Stomach (tissue), 9 donors: ENCODE data around the gene CFHR3. TPM values are rescaled to one million over a fixed set of nuclear protein-coding genes. Genes with fewer than 3 reads are reported as not detected.
"Not testable (repeated sequence)": the region's sequence is repeated elsewhere in the genome, so short reads cannot be mapped to it uniquely, and the experiment has no call there.

Experiments used
- DNase-seq, 2 donors: peaks; one replicate each; pipeline versions ENCODE4 v3.0.0 to v3.0.0-alpha.2; 2013 to 2019
- H3K27ac ChIP-seq, 5 donors: fragments of 200-600 bp in 4 of 5; sonication (generic) in 4 of 5; one replicate each; pipeline ENCODE4 v1.5.1; 2013 to 2019; ENCODE audit warnings: mild to moderate bottlenecking in 1 of 5, moderate library complexity in 1 of 5
- H3K27me3 ChIP-seq, 3 donors: fragments of 200-600 bp; sonication (generic); one replicate each; pipeline ENCODE4 v1.5.1; 2017 to 2019; ENCODE audit warnings: mixed run types in 1 of 3
- H3K36me3 ChIP-seq, 4 donors: fragments of 200-600 bp; sonication (generic); 1 replicate in 3 of 4; 2 replicates in 1 of 4; pipeline ENCODE4 v1.5.1; 2016 to 2019
- H3K4me1 ChIP-seq, 4 donors: fragments of 200-600 bp; sonication (generic); one replicate each; pipeline ENCODE4 v1.5.1; 2016 to 2019
- H3K4me3 ChIP-seq, 4 donors: fragments of 200-600 bp; sonication (generic) in 3 of 4; one replicate each; pipeline ENCODE4 v1.5.1; 2016 to 2019; ENCODE audit warnings: mild to moderate bottlenecking in 1 of 4
- H3K9me3 ChIP-seq, 4 donors: fragments of 200-600 bp; sonication (generic); one replicate each; pipeline ENCODE4 v1.5.1; 2016 to 2019
- EP300 ChIP-seq: sonication (generic); formaldehyde crosslinking; IDR thresholded peaks from one replicate; pipeline ENCODE4 v1.6.1; 2017; ENCODE audit warnings: antibody characterized with exemption
- POLR2A ChIP-seq, 4 donors: fragments of 450-650 bp; IDR thresholded peaks; one replicate each; pipeline ENCODE4 v1.6.1; 2016; ENCODE audit warnings: antibody characterized with exemption in 4 of 4, control low read depth in 2 of 4, mild to moderate bottlenecking in 1 of 4, moderate library complexity in 1 of 4
- POLR2AphosphoS5 ChIP-seq, 3 donors: sonication (generic); formaldehyde crosslinking; IDR thresholded peaks; one replicate each; pipeline ENCODE4 v1.6.1; 2016; ENCODE audit warnings: antibody characterized with exemption in 3 of 3
- WGBS, 5 donors: extraction: QIAGEN DNeasy Blood & Tissue Kit in 3 of 5; methylation state at CpG; one replicate each; pipeline versions ENCODE4 v1.1.5 to v1.1.7; 2013 to 2018; 5-methylcytosine and 5-hydroxymethylcytosine counted together
- intact Hi-C: fragments of 100-400 bp; cut with DNase I; formaldehyde crosslinking; loops from one replicate; pipeline ENCODE4 v1.15.1; 2023; ENCODE audit warnings: low total_unique reads
- polyA plus RNA-seq, 3 donors: library from polyadenylated mRNA; stranded (reverse); fragments of 200-250 nt; gene quantifications; one replicate each; pipeline ENCODE4 v1.2.3, GENCODE V29; 2013
- total RNA-seq, 5 donors: library from RNA; depleted of rRNA; stranded (reverse); fragments of >200 nt; gene quantifications; one replicate each; pipeline versions ENCODE4 v1.1.0 to v1.2.3, GENCODE V29; 2014 to 2016
- TF ChIP-seq, protein P1 (sequence below), 7 experiments: fragments of 450-650 bp in 4 of 7; fragments of 200-600 bp in 3 of 7; sonication (generic) in 3 of 7; IDR thresholded peaks; one replicate each; pipeline ENCODE4 v1.5.1; 2016 to 2019; ENCODE audit warnings: antibody characterized with exemption in 7 of 7, control low read depth in 2 of 7, mild to moderate bottlenecking in 1 of 7
- donor health status: healthy with polysubstance abuse.
- donor health status: Bipolar disorder and iron deficiency.
- donor health status: healthy.

CFHR3 gene
- total and polyA plus RNA-seq, 8 donors, result 0.73 TPM; not detected in 7

DNA sequence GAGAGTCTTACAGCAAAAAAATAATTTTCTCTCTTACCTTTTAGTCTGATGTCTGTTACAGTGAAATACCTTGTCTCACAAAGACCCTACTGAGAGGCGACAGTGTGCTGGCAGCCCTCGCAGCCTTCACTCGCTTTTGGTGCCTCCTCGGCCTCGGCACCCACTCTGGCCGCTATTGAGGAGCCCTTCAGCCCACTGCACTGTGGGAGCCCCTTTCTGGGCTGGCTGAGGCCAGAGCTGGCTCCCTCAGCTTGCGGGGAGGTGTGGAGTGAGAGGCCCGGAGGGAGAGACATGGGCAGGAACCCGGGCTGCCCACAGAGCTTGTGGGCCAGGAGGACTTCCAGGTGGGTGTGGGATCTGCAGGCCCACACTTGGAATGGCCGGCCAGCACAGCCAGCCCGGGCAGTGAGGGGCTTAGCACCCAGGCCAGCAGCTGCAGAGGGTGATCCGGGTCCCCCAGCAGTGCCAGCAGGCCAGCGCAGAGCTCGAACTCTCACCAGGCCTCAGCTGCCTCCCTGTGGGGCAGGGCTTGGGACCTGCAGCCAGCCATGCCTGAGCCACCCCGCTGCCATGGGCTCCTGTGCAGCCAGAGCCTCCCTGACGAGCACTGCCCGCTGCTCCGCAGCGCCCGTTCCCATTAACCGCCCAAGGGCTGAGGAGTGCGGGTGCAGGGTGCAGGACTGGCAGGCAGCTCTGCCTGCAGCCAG lies 34.0 kb downstream of the CFHR3 start:
- DNase-seq, result no peak
- TF ChIP-seq POLR2AphosphoS5 (IDR thresholded peaks at IDR 0.05) (no peak), EP300 (no peak), POLR2A (IDR thresholded peaks at IDR 0.05) (no peak)
- no peak overlapping the region for H3K27ac ChIP-seq
- H3K9me3 ChIP-seq, result no peaks in the 10 kb centered on the region
- no peak overlapping the region for H3K4me3 ChIP-seq
- no peaks in the 10 kb centered on the region for H3K36me3 ChIP-seq
- WGBS, 5 donors, result 84 to 91% (median 89%) methylated on average over 14 to 22 of the region's 22 CpGs
- intact Hi-C loops, result no loop called here
- H3K27me3 ChIP-seq, result no peaks in the 10 kb centered on the region
- no peaks in the 10 kb centered on the region for H3K4me1 ChIP-seq

DNA sequence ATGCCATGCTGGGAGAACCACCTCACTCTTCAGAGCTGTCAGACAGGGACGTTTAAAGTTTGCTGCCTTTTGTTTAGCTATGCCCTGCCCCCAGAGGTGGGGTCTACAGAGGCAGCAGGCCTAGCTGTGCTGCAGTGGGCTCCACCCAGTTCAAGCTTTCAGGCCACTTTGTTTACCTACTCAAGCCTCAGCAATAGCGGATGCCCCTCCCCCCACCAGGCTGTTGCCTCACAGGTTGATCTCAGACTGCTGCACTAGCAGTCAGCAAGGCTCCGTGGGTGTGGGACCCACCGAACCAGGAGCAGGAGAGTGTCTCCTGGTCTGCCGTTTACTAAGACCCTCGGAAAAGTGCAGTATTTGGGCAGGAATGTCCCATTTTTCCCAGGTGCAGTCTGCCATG lies 42.8 kb downstream of the CFHR3 start:
- 39 to 56% (median 50%) methylated on average over 3 to 6 of the region's 6 CpGs; no CpG with 5 or more reads in 1 of the 5 donors for WGBS, 5 donors
- not testable (repeated sequence) for H3K9me3 ChIP-seq

DNA sequence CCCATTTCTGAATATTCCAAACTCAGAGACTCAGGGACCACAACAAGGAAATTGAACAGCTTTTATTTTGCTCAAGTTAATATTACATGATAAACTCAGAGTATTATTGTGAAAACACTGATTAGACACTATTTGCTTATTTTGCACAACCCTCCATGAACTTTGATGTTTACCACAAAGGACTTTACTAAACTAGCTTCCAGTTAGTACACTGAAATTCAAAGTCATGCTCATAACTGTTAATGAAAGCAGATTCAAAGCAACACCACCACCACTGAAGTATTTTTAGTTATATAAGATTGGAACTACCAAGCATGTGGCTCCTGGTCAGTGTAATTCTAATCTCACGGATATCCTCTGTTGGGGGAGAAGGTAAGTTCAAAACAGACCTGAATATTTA lies 44.9 kb downstream of the CFHR3 start, which contains the start of gene CFHR1:
TSS of gene CFHR1 (plus strand) at position 201 of the 400 bp plus-strand sequence. CDS start at position 315, 114 bp downstream.
- WGBS, 5 donors, result no CpG with 5 or more reads among the region's 1 CpG
- intact Hi-C loops, H3K4me1 ChIP-seq, DNase-seq, H3K4me3 ChIP-seq, H3K27ac ChIP-seq, H3K27me3 ChIP-seq, H3K36me3 ChIP-seq, H3K9me3 ChIP-seq: not testable (repeated sequence)

More for the DNA sequence above, 42.8 kb downstream of the CFHR3 start:
- H3K36me3 ChIP-seq, H3K27me3 ChIP-seq, H3K4me3 ChIP-seq, intact Hi-C loops, H3K4me1 ChIP-seq, H3K27ac ChIP-seq: not testable (repeated sequence)
- peak in 1 of 2 donors; percentile 1 for DNase-seq

DNA sequence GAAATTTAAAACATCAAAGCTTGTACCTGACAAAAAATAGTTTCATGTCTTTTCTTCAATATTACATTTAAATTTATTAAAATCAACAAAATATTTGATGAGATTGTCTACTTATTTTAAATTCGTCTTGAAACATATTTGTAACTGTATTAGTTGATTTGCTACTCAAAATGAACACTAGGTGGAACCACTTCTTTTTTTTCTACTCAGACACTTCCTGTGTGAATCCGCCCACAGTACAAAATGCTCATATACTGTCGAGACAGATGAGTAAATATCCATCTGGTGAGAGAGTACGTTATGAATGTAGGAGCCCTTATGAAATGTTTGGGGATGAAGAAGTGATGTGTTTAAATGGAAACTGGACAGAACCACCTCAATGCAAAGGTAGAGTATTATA lies 53.2 kb downstream of the CFHR3 start:
- TF ChIP-seq, protein P1, sequence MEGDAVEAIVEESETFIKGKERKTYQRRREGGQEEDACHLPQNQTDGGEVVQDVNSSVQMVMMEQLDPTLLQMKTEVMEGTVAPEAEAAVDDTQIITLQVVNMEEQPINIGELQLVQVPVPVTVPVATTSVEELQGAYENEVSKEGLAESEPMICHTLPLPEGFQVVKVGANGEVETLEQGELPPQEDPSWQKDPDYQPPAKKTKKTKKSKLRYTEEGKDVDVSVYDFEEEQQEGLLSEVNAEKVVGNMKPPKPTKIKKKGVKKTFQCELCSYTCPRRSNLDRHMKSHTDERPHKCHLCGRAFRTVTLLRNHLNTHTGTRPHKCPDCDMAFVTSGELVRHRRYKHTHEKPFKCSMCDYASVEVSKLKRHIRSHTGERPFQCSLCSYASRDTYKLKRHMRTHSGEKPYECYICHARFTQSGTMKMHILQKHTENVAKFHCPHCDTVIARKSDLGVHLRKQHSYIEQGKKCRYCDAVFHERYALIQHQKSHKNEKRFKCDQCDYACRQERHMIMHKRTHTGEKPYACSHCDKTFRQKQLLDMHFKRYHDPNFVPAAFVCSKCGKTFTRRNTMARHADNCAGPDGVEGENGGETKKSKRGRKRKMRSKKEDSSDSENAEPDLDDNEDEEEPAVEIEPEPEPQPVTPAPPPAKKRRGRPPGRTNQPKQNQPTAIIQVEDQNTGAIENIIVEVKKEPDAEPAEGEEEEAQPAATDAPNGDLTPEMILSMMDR (IDR thresholded peaks at IDR 0.05), result peak in 2 of 7 experiments; percentile 13 to 19
- H3K27me3 ChIP-seq, H3K4me3 ChIP-seq, H3K4me1 ChIP-seq, H3K9me3 ChIP-seq, H3K27ac ChIP-seq, intact Hi-C loops, H3K36me3 ChIP-seq: not testable (repeated sequence)
- 1 to 5% (median 2%) methylated on average over 4 of the region's 4 CpGs for WGBS, 5 donors
- DNase-seq, result peak in 1 of 2 donors; percentile 12

Other genes starting within 250 kb of the CFHR3 start
- gene KCNT2, start 166.4 kb upstream of the CFHR3 start, total RNA-seq, result 10 to 100 TPM in 1 of 5 donors, 1 to 10 TPM in 2, under 1 TPM in 2; 0.29 to 32.3 (median 3.1) TPM
- under 1 TPM; 0.31 to 0.95 (median 0.92) TPM for gene KCNT2, start 166.4 kb upstream of the CFHR3 start, polyA plus RNA-seq
- 100 to 1,000 TPM in 2 of 5 donors, 10 to 100 TPM in 2, 1 to 10 TPM in 1; 5.5 to 198 (median 44.3) TPM for gene CFH, start 122.8 kb upstream of the CFHR3 start, total RNA-seq
- 10 to 100 TPM; 17.1 to 57.9 (median 31.4) TPM for gene CFH, start 122.8 kb upstream of the CFHR3 start, polyA plus RNA-seq
- gene CFHR1, start 44.9 kb downstream of the CFHR3 start, total RNA-seq, result not detected
- not detected for gene CFHR1, start 44.9 kb downstream of the CFHR3 start, polyA plus RNA-seq
- not detected for gene CFHR4, start 113.2 kb downstream of the CFHR3 start, total RNA-seq
- gene CFHR4, start 113.2 kb downstream of the CFHR3 start, polyA plus RNA-seq, result not detected
- not detected for gene CFHR2, start 168.9 kb downstream of the CFHR3 start, total RNA-seq
- gene CFHR2, start 168.9 kb downstream of the CFHR3 start, polyA plus RNA-seq, result not detected
- not detected for gene CFHR5, start 202.7 kb downstream of the CFHR3 start, total RNA-seq
- gene CFHR5, start 202.7 kb downstream of the CFHR3 start, polyA plus RNA-seq, result not detected